GM18526 (cell line): Measurements from ENCODE around the gene MYL5.
A peak's percentile ranks its signal among the peaks of the same experiment; 100 is the strongest.

Experiments used
- POLR2A ChIP-seq: IDR thresholded peaks from 3 replicates; pipeline ENCODE4 v1.6.1; 2011; ENCODE audit not compliant: insufficient read length; ENCODE audit errors: extremely low read depth

The MYL5 gene

GRCh38 chr4:703336-704197 is 29.2 kb downstream of the MYL5 start:
- TF ChIP-seq POLR2A: no peak

- no peak for TF ChIP-seq POLR2A
These were observed 30.0 kb downstream of the MYL5 start for GRCh38 chr4:704198-704891.

GRCh38 chr4:704971-705277 is 30.6 kb downstream of the MYL5 start:
- TF ChIP-seq POLR2A: no peak

GRCh38 chr4:705278-706082 is 31.1 kb downstream of the MYL5 start, which contains the start of gene PCGF3:
Gene PCGF3, plus strand, starts transcription at chr4:705832. Its CDS starts 27,849 bp downstream, at chr4:733681.
- TF ChIP-seq POLR2A: peak; percentile 48

- TF ChIP-seq POLR2A: no peak
These were observed 32.7 kb downstream of the MYL5 start for GRCh38 chr4:706834-707598.

GRCh38 chr4:707929-708630 is 33.7 kb downstream of the MYL5 start:
- no peak for TF ChIP-seq POLR2A

- no peak for TF ChIP-seq POLR2A
These were observed 34.2 kb downstream of the MYL5 start for GRCh38 chr4:708631-708933.

GRCh38 chr4:709348-709747 is 35.0 kb downstream of the MYL5 start:
- no peak for TF ChIP-seq POLR2A

GRCh38 chr4:710116-710515 is 35.8 kb downstream of the MYL5 start:
- no peak for TF ChIP-seq POLR2A

GRCh38 chr4:710916-711315 is 36.6 kb downstream of the MYL5 start:
- TF ChIP-seq POLR2A: no peak

GRCh38 chr4:712093-712492 is 37.8 kb downstream of the MYL5 start:
- no peak for TF ChIP-seq POLR2A

GRCh38 chr4:712916-713632 is 38.7 kb downstream of the MYL5 start:
- no peak for TF ChIP-seq POLR2A

- TF ChIP-seq POLR2A: no peak
These were observed 39.7 kb downstream of the MYL5 start for GRCh38 chr4:714087-714486.
